ENCODE data around the gene PCDHGB3.
"Not testable (repeated sequence)": the region's sequence is repeated elsewhere in the genome, so short reads cannot be mapped to it uniquely, and the experiment has no call there.

PCDHGB3 gene

DNA sequence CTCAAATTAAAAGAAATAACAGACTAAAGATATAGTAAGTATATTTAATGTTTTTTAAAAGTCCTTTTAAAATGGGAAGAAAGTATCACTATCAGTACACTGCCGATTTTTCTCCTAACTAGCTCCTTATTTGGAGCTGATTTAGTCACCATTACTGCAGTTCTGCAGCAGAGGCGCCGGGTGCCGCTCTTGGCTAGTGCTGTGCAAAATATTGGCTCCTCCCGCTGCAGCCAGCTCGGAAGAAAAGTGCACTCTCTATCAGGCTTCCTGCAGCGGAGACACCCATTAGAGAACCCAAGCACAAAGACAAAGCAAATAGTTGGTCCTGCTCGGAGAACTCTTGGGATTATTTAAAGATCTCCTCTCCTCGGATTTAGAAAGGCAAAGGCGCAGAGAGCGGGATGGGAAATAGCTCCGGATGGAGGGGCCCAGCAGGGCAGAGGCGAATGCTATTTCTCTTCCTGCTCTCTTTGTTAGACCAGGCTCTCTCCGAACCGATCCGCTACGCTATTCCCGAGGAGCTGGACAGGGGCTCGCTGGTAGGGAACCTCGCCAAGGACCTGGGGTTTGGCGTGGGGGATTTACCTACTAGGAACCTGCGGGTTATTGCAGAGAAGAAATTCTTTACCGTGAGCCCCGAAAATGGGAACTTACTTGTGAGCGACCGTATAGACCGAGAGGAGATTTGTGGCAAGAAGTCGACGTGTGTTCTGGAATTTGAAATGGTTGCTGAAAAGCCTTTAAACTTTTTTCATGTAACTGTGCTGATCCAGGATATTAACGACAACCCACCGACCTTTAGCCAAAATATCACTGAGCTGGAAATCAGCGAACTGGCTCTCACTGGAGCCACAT is at the start of gene PCDHGB3:
Gene PCDHGB3, plus strand, starts transcription at position 249 of the 855 bp plus-strand sequence. Its CDS starts 153 bp downstream, at position 402.
- no peak for DNase-seq

DNA sequence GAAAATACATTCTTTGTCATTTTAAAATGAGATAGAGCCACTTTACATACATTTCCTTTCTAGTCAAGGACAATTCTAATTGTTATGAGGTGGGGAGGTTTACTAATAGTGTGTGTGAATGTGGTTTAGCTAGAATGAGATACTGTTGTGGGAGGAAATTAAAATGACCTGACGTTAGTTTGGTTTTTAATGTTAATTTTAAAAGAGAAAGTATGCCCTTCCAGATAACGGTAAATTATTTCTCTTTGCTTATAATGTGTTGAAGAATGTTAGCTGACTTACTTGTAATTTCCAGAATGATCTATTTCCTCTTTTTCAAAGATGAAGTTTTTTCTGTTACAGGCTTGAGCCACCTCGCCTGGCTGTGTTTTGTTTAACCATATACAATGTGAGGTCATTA is 47.8 kb upstream of the PCDHGB3 start:
- DNase-seq, result no peak

DNA sequence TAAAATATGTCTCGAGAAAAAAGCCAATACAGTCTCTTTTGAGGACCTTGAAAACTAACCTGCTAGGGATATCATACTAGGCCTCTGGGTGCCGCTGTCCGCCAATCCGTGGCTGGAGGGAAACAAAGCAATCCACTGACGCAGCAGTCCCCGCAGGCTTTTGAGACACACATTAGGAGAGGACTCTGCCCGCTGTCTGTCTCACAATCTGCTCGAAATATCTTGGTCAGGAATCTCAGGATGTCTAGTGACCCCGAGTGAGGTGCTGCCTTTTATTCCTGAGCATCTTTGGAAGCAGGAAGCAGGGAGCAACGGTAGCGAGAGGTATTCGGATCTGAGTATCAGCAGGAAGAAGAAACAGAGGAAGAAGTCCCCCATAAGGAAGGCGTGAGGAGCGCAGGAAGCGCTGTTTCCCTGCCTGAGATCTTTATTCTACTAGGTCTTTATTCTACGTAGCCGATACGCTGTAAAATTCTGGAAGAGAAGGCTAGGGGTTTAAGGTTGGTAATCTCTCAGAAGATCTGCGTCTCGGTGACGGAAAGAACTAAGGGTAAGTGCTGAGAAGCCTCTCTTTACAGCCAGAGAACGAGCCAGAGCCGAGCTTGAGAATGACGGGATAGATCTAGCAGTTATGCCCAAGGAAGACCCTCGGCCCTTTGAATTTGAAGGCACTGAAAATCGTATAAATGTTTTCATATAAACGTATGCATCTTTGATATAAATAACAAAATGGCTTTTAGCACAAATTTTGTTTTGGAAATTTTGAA is 43.8 kb upstream of the PCDHGB3 start:
- DNase-seq, result peak; percentile 48

GRCh38 chr5:141328231-141328630 is 41.8 kb upstream of the PCDHGB3 start:
- DNase-seq, result no peak

DNA sequence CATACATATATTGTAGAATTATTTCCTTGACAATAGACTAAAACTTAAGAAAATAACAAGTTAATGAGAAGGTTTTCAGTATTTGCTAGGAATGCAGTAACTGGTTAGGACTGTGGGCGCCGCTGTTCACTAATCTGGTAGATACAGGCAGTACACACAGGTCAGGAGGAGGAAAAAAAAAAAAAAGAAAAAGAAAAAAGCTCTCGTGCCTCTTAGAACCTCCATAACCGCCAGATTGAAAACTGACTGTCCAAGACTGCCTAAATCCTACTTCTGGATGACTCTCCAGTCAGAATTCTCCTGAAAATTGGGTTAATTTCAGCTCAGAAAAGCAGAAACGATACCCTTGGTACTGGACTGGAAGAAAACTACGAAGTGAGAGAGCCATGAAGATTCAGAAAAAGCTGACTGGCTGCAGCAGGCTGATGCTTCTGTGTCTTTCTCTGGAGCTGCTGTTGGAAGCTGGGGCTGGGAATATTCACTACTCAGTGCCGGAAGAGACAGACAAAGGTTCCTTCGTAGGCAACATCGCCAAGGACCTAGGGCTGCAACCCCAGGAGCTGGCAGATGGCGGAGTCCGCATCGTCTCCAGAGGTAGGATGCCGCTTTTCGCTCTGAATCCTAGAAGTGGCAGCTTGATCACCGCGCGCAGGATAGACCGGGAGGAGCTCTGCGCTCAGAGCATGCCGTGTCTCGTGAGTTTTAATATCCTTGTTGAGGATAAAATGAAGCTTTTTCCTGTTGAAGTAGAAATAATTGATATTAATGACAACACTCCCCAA is 39.6 kb upstream of the PCDHGB3 start, which contains the start of gene PCDHGA1:
Gene PCDHGA1, plus strand, starts transcription at position 216 of the 782 bp plus-strand sequence.
- DNase-seq, result no peak

DNA sequence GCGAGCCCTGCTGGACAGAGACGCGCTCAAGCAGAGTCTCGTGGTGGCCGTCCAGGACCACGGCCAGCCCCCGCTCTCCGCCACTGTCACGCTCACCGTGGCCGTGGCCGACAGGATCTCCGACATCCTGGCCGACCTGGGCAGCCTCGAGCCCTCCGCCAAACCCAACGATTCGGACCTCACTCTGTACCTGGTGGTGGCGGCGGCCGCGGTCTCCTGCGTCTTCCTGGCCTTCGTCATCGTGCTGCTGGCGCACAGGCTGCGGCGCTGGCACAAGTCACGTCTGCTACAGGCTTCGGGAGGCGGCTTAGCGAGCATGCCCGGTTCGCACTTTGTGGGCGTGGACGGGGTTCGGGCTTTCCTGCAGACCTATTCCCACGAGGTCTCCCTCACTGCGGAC is 37.5 kb upstream of the PCDHGB3 start:
- DNase-seq, result not testable (repeated sequence)

- no peak for DNase-seq
Observed at GRCh38 chr5:141338538-141339306, 31.3 kb upstream of the PCDHGB3 start, which contains the start of gene PCDHGA2. Gene PCDHGA2 (plus strand): TSS chr5:141338760.

GRCh38 chr5:141340781-141341354 is 29.2 kb upstream of the PCDHGB3 start:
- not testable (repeated sequence) for DNase-seq

DNA sequence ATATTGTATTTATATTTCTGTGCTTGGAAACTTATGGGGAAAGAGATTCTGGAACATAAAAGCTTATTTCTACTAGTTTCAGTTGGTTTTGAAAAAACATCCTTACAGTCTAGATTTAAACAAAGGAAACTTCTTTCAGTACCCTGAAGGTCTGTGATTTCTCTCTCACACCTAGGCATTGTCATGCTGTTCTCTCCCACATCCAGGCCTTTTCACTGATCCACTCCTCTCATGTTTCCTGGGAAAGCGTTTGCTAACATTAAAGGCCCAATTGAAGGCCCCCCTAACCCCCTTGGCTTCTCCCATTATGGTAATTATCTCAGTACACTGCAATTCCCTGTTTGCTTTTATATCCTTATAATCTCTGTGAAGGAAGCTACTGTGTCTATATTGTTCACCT is 27.3 kb upstream of the PCDHGB3 start:
- no peak for DNase-seq

DNA sequence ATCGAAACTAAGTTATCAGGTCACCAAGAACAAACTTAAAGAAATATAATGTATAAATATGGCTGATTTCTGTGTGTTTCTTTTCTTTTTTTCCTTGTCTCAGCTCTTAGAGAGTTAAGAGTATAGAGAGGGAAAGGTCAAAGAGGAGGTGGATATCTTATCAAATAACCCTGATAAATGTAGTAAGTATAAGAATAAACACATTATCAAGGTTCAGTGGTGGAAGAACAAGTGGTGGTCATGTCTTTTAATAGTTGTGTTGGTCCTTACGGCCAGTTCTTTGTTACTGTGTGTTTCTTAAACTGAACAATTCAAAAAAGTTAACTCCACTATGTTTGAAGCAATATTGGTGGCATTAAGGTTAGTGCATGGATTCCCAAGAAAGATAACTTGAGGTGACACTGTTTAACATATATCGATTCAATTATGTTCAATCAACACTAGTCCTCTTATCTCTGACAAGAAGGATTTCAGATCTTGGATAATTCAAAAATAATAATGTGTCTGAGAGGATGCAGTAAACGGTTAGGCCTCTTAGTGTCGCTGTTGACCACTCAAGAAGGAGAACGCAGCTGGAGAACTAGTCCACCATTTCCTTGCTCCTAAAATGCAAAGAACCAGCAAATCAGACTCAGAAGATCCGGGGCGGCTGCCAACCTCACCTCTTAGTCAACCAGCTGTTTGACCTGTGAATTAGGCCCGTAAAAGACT is 26.6 kb upstream of the PCDHGB3 start, which contains the start of gene PCDHGA3:
Gene PCDHGA3, plus strand, starts transcription at position 588 of the 711 bp plus-strand sequence. CDS start 205 bp downstream, outside the sequence.
- no peak for DNase-seq

GRCh38 chr5:141343953-141344463 is 26.0 kb upstream of the PCDHGB3 start:
- no peak for DNase-seq

DNA sequence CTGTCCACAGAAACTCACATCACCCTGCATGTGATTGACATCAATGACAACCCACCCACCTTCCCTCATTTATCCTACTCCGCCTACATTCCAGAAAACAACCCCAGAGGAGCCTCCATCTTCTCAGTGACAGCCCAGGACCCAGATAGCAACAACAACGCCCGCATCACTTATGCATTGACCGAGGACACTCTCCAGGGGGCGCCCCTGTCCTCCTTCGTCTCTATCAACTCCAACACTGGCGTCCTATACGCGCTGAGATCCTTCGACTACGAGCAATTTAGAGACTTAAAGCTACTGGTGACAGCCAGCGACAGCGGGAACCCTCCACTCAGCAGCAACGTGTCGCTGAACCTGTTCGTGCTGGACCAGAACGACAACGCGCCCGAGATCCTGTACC is 24.7 kb upstream of the PCDHGB3 start:
- DNase-seq, result no peak

DNA sequence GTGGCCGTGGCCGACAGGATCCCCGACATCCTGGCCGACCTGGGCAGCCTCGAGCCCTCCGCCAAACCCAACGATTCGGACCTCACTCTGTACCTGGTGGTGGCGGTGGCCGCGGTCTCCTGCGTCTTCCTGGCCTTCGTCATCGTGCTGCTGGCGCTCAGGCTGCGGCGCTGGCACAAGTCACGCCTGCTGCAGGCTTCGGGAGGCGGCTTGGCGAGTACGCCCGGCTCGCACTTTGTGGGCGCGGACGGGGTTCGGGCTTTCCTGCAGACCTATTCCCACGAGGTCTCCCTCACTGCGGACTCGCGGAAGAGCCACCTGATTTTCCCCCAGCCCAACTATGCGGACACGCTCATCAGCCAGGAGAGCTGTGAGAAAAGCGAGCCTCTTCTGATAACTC is 24.0 kb upstream of the PCDHGB3 start:
- not testable (repeated sequence) for DNase-seq

DNA sequence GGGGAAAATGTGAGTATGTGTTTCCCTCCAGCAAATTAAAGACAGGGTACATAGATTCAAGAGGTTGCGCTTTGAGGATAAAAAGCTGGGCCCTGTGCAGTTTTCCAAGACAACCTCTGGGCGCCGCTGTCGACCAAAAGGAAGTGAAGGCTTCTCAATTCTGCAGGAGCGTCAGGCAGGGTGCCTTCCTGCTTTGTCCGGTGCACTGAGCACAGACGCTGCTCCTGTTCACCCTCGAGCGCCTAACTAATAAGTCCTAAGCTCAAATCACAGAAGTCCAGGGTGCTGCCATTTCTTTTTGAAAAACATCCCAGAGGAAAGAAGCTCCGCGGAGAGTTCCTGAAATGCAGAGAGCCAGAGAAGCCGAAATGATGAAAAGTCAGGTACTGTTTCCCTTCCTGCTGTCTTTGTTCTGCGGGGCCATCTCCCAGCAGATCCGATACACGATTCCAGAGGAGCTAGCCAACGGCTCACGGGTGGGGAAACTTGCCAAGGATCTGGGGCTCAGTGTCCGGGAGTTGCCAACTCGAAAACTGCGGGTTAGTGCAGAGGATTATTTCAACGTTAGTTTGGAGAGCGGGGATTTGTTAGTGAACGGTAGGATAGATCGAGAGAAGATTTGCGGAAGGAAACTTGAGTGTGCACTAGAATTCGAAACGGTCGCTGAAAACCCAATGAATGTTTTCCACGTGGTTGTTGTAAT is 20.0 kb upstream of the PCDHGB3 start, which contains the start of gene PCDHGB1:
Gene PCDHGB1, plus strand, starts transcription at position 183 of the 703 bp plus-strand sequence. Its CDS starts 162 bp downstream, at position 345.
- peak; percentile 64 for DNase-seq

DNA sequence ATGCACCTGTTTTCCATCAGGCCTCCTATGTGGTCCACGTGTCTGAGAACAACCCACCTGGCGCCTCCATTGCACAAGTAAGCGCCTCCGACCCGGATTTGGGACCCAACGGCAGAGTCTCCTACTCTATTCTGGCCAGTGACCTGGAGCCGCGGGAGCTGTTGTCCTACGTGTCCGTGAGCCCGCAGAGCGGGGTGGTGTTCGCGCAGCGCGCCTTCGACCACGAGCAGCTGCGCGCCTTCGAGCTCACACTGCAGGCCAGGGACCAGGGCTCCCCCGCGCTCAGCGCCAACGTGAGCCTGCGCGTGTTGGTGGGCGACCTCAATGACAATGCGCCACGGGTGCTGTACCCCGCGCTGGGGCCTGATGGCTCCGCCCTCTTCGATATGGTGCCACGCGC is 18.5 kb upstream of the PCDHGB3 start:
- DNase-seq, result no peak

DNA sequence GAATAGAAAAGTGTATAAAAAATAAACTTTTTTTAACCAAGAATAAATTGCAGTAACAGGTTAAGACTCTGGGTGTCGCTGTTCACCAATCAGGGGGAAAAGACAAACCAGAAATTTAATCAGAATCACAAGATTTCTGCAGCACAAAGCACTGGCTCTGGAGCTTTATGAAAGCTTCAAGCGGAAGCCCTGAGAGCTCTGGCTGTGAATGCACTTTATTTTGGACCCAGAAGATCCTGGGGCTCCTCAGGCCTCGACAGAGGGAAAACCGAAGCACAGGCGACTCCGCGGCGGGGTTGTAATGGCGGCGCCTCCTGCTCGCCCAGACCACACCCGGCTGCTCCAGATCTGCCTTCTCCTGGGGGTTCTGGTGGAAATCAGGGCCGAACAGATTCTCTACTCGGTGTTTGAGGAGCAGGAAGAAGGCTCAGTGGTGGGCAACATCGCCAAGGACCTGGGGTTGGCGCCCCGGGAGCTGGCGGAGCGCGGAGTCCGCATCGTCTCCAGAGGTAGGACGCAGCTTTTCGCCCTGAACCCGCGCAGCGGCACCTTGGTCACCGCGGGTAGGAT is 15.1 kb upstream of the PCDHGB3 start, which contains the start of gene PCDHGA4:
Gene PCDHGA4, plus strand, starts transcription at position 122 of the 570 bp plus-strand sequence. Its CDS starts 87 bp downstream, at position 209.
- DNase-seq, result no peak

DNA sequence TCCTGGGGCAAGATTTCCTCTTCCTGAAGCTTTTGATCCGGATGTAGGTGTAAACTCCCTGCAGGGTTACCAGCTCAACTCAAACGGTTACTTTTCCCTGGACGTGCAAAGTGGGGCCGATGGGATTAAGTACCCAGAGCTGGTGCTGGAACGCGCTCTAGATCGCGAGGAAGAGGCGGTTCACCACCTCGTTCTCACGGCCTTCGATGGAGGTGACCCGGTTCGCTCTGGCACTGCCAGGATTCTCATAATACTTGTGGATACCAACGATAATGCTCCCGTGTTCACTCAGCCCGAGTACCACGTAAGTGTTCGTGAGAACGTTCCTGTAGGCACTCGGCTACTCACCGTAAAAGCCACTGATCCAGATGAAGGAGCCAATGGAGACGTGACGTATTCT is 14.4 kb upstream of the PCDHGB3 start:
- DNase-seq, result no peak

- DNase-seq, result no peak
Observed at GRCh38 chr5:141356133-141356532, 13.9 kb upstream of the PCDHGB3 start.

GRCh38 chr5:141356950-141357349 is 13.1 kb upstream of the PCDHGB3 start:
- DNase-seq, result no peak
